Loucy (cell line): ENCODE results near the gene CCDC110.

Source experiments
- H2AFZ ChIP-seq: fragments of 200-600 bp; sonication (generic); 2 replicates; pipeline ENCODE4 v1.6.0; 2016; ENCODE audit warnings: antibody characterized with exemption, mild to moderate bottlenecking, low read length, moderate library complexity
- H3F3A ChIP-seq: fragments of 200-600 bp; 2 replicates; pipeline ENCODE4 v1.6.0; 2016; ENCODE audit warnings: antibody characterized with exemption, low read depth, mild to moderate bottlenecking
- H3K27me3 ChIP-seq: fragments of 200-600 bp; sonication (generic); 2 replicates; pipeline ENCODE4 v1.6.1; 2014; ENCODE audit warnings: low read length, mild to moderate bottlenecking; ENCODE audit not compliant: insufficient read depth, poor library complexity, severe bottlenecking
- H3K36me3 ChIP-seq: fragments of 200-600 bp; sonication (generic); 2 replicates; pipeline ENCODE4 v1.6.1; 2016; ENCODE audit warnings: low read length; ENCODE audit not compliant: insufficient read depth
- H3K4me1 ChIP-seq: fragments of 200-600 bp; sonication (generic); 2 replicates; pipeline ENCODE4 v1.5.1; 2014; ENCODE audit warnings: low read length, mild to moderate bottlenecking; ENCODE audit not compliant: insufficient read depth, poor library complexity, severe bottlenecking
- H3K4me2 ChIP-seq: fragments of 200-600 bp; sonication (generic); 2 replicates; pipeline ENCODE4 v1.6.0; 2014; ENCODE audit warnings: antibody characterized with exemption, low read length, low read depth, mild to moderate bottlenecking; ENCODE audit not compliant: poor library complexity, severe bottlenecking
- H3K4me3 ChIP-seq: fragments of 200-600 bp; sonication (generic); 2 replicates; pipeline ENCODE4 v1.5.1; 2014; ENCODE audit warnings: low read length, mild to moderate bottlenecking, mixed read lengths; ENCODE audit not compliant: poor library complexity, severe bottlenecking
- H3K79me2 ChIP-seq: fragments of 200-600 bp; sonication (generic); 2 replicates; pipeline ENCODE4 v1.6.1; 2014; ENCODE audit warnings: low read length; ENCODE audit not compliant: insufficient read depth
- H3K9ac ChIP-seq: fragments of 200-600 bp; sonication (generic); 2 replicates; pipeline ENCODE4 v1.6.0; 2014; ENCODE audit warnings: mild to moderate bottlenecking, low read depth, low read length, moderate library complexity; ENCODE audit not compliant: poor library complexity, severe bottlenecking
- H3K9me2 ChIP-seq: fragments of 200-600 bp; sonication (generic); replicated peaks from 2 replicates; pipeline ENCODE4 v1.6.1; 2016; ENCODE audit warnings: low read depth, low read length, mixed read lengths
- H3K9me3 ChIP-seq: fragments of 200-600 bp; sonication (generic); 2 replicates; pipeline ENCODE4 v1.6.1; 2014; ENCODE audit warnings: mild to moderate bottlenecking, antibody characterized with exemption, low read length, low read depth; ENCODE audit not compliant: insufficient read depth
- H4K20me1 ChIP-seq: fragments of 200-600 bp; sonication (generic); 2 replicates; pipeline ENCODE4 v1.6.0; 2014; ENCODE audit warnings: antibody characterized with exemption, low read length, mild to moderate bottlenecking; ENCODE audit not compliant: insufficient read depth, poor library complexity, severe bottlenecking
- EZH2phosphoT487 ChIP-seq: fragments of 200-600 bp; IDR thresholded peaks from 2 replicates; pipeline ENCODE4 v1.6.1; 2018; ENCODE audit warnings: antibody characterized with exemption, mild to moderate bottlenecking, moderate library complexity, borderline replicate concordance
- TF ChIP-seq, protein P1 (sequence below): fragments of 200-600 bp; sonication (generic); conservative IDR thresholded peaks from 2 replicates; pipeline ENCODE4 v1.5.1; 2014; ENCODE audit warnings: mild to moderate bottlenecking, antibody characterized with exemption, low read length

CCDC110 gene

DNA sequence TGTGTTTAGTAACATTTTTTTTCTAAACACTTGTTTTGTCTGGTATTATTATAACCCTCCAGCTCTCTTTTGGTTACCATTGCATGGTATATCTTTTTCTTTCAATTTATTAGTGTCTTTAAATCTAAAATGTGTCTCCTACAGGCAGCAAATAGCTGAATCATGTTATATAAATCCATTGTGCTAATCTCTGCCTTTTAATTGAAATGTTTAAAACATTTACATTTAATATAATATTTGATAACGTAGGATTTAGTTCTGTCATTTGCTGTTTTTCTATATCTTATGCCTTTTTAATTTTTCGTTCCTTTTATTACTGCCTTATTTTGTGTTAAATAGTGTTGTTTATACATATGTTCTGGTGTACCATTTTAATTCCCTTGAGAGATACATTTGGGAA lies 17.1 kb upstream of the CCDC110 start:
- TF ChIP-seq, protein P1, sequence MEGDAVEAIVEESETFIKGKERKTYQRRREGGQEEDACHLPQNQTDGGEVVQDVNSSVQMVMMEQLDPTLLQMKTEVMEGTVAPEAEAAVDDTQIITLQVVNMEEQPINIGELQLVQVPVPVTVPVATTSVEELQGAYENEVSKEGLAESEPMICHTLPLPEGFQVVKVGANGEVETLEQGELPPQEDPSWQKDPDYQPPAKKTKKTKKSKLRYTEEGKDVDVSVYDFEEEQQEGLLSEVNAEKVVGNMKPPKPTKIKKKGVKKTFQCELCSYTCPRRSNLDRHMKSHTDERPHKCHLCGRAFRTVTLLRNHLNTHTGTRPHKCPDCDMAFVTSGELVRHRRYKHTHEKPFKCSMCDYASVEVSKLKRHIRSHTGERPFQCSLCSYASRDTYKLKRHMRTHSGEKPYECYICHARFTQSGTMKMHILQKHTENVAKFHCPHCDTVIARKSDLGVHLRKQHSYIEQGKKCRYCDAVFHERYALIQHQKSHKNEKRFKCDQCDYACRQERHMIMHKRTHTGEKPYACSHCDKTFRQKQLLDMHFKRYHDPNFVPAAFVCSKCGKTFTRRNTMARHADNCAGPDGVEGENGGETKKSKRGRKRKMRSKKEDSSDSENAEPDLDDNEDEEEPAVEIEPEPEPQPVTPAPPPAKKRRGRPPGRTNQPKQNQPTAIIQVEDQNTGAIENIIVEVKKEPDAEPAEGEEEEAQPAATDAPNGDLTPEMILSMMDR: no peak
- TF ChIP-seq EZH2phosphoT487: no peak
- Histone ChIP-seq H3K4me2 (no peak overlapping the region), H3K4me1 (no peaks in the 10 kb centered on the region), H3K27me3 (no peaks in the 10 kb centered on the region), H3K9me3 (peaks cover 5% of the 10 kb centered on the region; the same call in 1 of the 2 replicates), H4K20me1 (no peaks in the 10 kb centered on the region), H3K36me3 (no peaks in the 10 kb centered on the region), H2AFZ (no peak overlapping the region), H3K9ac (no peak overlapping the region), H3K4me3 (no peak overlapping the region), H3K79me2 (no peaks in the 10 kb centered on the region), H3F3A (no peaks in the 10 kb centered on the region), H3K9me2 (no peaks in the 10 kb centered on the region)

DNA sequence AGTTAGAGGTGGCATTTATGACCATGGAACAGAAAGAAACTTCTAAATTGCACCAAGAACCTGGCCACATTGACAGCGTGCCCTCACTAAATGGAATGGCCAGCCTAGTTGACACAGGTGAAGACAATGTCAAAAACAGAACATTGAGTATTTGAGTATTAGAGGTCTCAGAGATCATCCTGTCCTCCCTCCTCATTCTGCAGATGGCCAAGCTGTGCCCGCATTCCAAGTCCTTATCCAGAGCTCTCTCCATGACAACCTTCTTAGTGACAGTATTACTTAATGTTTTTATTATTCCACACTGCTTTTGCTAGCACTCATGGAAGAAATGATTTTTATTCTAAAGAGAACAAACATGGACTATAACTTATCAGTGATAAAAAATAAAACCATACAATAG lies 9.9 kb upstream of the CCDC110 start:
- Histone ChIP-seq H3K79me2 (no peaks in the 10 kb centered on the region), H3K9me3 (no peaks in the 10 kb centered on the region), H3K9ac (no peak overlapping the region), H3F3A (no peaks in the 10 kb centered on the region), H4K20me1 (no peaks in the 10 kb centered on the region), H3K36me3 (no peaks in the 10 kb centered on the region), H3K9me2 (no peaks in the 10 kb centered on the region), H3K27me3 (no peaks in the 10 kb centered on the region), H3K4me2 (no peak overlapping the region), H2AFZ (no peak overlapping the region), H3K4me3 (no peak overlapping the region), H3K4me1 (no peaks in the 10 kb centered on the region)
- TF ChIP-seq, protein P1: no peak
- no peak for TF ChIP-seq EZH2phosphoT487

DNA sequence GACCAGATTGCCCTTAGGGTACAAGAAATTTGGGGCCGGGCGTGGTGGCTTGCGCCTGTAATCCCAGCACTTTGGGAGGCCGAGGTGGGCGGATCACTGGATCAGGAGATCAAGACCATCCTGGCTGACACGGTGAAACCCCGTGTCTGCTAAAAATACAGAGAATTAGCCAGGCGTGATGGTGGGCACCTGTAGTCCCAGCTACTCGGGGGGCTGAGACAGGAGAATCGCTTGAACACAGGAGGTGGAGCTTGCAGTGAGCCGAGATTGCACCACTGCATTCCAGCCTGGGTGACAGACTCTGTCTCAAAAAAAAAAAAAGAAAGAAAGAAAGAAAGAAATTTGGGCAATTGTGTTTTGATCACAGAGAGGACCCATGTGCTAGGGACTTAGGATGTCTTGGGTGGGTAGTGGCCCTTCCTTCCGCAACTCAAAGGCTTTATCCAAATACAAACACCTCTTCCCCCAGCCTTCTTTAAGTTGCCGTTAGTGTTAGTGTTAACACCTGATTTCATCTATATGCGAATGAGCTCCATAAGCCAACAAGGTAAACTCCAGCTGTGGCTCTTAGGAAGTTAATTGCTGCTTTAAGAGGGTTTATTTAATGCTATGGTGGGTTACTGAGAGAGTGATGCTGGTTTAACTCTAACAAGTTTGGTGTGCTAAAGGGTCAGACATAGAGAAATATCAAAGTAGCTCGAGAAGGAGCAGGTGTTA lies 8.6 kb upstream of the CCDC110 start:
- no peaks in the 10 kb centered on the region for H3K9me2 ChIP-seq
- TF ChIP-seq EZH2phosphoT487: no peak
- TF ChIP-seq, protein P1: no peak
- no peaks in the 10 kb centered on the region for H3K79me2 ChIP-seq
- no peaks in the 10 kb centered on the region for H4K20me1 ChIP-seq
- H3K36me3 ChIP-seq: no peaks in the 10 kb centered on the region
- H3K9ac ChIP-seq: no peak overlapping the region
- H3F3A ChIP-seq: no peaks in the 10 kb centered on the region
- H3K27me3 ChIP-seq: no peaks in the 10 kb centered on the region
- no peaks in the 10 kb centered on the region for H3K9me3 ChIP-seq
- no peak overlapping the region for H3K4me3 ChIP-seq
- H3K4me1 ChIP-seq: no peaks in the 10 kb centered on the region
- H2AFZ ChIP-seq: no peak overlapping the region
- H3K4me2 ChIP-seq: no peak overlapping the region
